ENCODE data around the gene ASTN2.

Gene ASTN2

DNA sequence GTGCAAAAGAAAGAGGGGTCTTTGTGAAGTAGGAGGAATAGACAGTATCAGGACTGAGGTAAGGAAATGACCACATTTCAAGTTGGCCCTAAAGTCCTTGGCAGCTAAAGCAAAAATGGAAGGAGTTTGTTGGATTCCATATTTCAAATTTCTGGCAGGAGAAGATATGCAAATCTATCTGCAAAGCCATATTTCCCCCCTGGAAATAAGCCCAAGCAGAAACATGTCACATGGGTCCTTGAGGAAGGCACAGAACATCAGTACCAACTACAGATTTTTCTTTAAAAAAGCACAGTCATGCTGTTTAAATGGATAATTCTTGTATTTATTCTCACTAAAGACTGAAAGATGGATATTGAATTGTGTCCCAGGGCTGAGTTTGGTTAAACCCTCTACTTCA, 404.8 kb downstream of the ASTN2 start:
- no peak for DNase-seq (ENCODE audit: low read depth)

DNA sequence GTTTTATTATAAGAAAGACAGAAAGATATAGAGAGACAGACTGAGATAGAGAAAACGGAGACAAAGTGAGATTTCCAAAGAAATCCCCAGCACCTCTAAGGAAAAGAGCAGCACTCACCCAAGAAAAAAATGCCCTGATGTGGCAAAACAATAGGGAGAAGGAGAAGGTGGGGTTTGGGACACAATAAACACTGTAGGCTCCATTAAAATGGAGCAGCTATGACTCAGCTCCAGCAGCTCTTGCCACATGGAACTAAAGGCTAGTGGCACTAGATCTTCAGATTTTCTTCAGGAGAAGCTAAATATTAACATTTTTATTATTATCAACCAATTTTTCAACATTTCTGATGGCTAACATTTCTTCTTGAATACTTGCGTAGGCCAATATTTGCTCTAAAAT, 406.0 kb downstream of the ASTN2 start:
- DNase-seq (ENCODE audit: low read depth), result no peak

DNA sequence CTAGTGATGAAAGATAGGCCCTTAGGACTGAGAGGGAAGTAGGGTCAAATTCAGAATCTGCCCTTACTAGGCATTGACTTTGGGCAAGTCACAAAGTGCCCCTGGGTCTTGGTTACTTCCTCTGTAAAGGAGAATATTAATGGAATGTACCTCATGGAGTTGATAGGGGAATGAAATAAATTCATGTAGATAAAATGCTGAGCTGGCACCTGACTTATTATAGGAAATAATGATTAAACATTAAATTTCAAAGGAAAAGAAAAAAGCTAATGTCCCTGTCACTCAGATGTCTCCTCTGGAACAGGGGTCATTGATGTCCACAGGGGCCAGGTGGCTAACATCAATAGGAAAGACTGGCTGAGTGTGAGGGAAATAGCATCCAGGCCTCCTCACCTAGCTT, 406.4 kb downstream of the ASTN2 start:
- no peak for DNase-seq (ENCODE audit: low read depth)

DNA sequence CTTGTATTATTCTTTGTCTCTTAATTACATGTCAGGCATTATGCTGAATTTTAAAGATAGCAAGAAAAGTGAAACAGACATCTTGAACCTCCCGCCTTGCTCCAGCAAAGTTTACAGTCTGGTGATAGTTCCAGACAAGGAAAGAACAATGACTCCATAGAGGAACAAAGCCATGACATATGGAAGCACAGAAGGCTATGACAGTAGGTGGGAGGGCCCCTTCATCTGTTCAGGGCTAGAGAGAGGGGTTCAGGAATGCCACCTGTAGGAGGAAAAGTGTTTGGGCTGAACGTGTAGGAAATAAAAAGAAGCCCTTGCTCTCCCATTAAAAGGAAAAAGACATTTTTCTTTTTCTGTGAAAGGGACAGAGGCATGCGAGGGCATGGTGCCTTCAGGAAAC, 412.2 kb downstream of the ASTN2 start:
- DNase-seq (ENCODE audit: low read depth), result no peak

DNA sequence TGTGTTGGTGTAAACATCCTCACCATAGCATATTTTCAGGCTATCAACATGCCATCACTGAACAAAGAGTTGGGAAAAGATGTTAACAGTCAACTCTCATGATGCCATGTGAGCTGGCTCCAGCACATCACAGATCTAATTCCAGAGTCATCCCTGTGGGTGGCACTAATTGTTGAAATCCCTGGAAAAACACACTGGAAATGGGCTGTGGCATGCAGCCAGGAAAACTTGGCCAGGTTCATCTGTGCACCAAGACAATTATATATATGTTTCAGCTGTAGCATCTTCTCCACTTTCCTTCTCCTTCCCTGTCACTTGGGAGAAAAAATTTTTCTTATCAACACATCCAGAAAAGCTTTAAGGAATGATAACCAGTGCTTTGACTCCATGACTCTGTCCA, 414.0 kb downstream of the ASTN2 start:
- DNase-seq (ENCODE audit: low read depth), result no peak

DNA sequence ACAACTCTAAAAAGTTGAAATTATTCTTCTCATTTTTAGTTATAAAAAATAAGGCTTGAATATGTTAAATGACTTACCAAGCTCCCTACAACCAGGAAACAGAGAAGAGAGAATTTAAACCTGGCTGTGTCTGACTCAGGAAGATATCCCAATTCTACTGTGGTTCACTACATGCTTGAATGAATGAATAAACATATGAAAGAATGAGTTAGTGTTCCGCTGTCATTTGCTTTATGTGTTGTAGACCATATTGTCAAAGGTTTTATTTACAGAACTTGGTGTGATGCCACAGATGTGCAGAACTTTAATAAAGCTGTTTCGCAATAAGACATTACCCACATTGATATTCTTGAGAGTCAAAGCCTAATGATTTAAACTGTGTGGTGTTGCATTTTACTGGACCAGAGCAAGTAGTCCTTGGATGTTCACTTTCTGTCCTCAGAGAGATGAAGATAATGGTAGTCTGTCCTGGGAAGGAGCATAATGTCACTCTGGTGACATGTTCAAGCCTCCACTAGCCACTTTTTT, 414.6 kb downstream of the ASTN2 start:
- no peak for DNase-seq (ENCODE audit: low read depth)

DNA sequence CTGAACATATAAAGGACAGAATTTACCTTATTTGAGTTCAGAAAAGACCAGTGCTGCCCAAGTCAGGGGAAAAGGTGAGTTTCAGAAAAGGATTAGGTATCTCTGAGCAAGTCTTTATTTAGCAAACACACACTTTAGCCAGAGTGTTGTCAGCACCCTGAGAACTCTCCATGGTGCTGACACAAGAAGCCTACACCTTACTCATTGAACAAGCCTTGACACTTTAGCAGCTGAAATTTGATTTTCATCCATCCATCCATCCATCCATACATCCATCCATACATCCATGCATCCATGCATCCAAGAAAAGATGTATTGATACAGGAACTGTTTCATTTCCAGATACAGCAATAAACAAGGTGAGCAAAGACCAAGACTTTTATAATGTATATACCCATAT, 416.6 kb downstream of the ASTN2 start:
- DNase-seq (ENCODE audit: low read depth), result no peak

DNA sequence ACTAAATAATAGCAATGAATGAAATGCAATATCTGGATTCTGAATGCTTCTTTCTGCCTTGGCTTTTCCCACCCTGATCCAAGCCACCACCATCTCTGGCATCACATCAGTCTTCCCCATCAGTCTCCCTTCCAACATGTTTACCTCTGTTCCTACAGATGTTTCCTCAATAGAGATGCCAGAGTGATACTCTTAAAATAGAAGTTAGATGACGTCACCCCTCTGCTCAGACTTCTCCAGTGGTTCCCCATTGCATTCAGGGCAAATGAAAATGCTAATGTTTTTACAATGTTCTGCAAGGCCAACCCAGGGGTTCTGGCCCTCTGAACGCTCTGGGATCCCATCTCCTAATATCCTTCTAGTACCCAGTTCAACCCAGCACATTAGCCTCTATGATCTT, 422.0 kb downstream of the ASTN2 start:
- DNase-seq (ENCODE audit: low read depth), result no peak

DNA sequence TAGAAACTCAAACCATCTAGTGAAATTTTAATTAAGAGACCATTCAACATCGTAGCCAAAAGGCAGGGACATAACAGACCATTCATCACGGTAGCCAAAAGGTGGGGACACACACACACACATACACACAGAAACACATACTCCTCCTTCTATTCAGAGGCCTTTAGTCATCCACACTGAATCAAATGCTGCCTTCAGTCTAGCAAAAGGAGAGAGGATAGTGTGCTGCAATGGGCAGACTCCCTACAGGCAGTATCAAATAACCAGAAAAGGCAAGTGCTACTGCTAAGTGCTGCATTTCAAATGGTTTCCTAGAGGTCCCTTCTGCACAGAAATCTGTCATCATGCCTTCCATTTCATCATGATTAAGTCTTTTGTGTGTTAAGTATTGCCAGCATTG, 423.8 kb downstream of the ASTN2 start:
- DNase-seq (ENCODE audit: low read depth), result no peak

DNA sequence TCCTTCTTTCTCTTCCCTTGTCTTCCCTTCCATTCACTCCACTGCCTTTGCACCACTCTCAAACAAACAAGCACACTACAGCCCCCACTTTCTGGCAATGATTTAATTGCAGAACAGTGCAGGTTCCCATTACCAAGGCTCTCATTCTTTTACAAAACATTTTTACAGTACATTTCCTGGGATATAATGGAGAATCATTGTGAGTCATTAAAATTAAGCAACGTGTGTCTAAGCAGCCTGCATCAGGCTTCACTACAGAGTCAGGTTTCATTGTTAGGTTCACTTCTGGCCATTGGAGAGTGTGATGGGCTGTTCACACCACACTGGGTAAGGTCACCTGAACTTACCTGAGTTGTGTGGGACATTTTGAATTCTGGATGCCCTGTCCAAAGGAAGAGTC, 424.3 kb downstream of the ASTN2 start:
- DNase-seq (ENCODE audit: low read depth), result no peak

DNA sequence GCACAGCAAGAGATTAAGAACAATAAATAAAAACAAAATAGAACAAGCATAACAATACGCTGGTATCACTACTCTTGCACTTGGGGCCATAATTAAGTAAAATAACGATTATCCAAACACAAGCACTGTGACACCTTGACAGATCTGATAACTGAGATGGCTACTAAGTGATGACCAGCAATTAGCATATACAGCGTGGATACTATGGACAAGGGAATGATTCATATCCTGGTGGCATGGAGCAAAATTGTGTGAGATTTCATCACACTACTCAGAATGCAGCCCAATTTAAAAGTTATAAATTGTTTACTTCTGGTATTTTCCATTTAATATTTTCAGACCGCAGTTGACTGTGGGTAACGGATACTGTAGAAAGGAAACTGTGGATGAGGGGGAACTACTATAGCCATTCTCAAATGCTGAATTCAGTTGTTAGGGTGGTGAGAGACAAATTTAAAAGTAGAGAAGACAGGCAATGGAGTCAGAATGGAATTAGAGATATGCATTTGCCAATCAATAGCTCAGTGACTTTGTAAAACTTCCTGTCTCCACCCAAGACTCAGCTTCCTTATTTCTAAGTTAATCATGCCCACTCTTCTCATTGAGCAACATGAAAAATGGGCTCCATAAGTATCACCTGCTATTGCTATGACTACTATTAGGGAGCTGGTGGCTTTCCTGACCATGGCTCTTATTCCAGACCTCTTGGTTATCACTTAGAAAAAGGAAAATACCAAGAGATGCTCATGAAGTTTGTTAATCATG, 427.0 kb downstream of the ASTN2 start:
- no peak for DNase-seq (ENCODE audit: low read depth)

DNA sequence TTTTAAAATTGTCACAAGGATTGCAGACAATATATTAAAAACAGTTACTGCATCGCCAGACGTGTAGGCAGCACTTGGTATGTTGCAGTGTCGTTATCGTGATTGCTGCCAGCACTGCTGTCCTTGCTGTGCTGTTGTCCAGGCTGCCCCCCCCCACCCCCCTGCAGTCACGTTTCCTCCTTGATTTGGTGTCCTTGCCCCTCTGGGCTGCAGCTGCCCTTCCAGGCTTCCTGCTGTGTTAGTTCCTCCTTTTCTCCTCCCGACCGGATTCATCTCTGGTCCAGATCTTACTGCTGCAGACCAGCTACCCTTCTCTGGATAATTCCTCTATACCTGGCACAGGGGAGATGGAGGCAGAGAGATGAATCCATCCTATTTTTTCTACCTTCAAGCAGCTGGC, 428.8 kb downstream of the ASTN2 start:
- DNase-seq (ENCODE audit: low read depth), result no peak

DNA sequence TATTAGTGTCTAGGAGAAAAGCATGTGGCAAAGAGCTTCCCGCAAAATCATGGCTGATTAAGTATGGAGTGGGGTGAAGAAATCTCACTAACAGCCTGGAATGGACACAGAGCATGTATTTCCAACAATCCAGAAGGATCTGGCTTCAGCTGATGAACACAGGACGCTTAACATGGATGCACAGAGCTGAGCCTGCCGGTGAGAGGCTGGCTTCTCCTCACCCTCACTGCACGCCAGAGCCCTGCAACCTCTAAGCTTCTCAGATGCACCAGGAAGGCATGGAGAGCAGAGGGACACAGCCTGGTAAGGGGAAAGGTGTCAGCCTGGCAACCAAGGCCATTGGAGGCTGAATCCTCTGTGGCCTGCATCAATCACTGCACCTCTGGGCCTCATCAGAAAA, 429.3 kb downstream of the ASTN2 start:
- no peak for DNase-seq (ENCODE audit: low read depth)

DNA sequence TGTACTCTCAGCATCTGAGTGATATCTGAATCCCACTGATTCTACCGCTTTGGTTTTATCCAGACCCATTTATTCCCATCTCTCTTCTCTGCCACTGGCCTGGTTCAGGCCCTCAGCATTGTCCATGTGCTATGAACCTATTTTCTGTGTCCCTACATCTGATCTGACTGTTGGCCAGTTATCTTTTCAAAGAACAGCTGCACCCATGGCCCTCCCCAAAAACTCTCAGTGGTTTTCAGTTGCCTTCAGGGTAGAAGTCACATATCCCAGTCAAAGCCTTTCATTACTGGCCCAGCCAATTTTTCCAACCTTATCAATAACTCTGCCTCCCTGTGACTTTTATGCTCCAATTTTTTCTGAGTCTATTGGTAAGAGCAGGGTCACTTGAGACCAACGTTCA, 430.7 kb downstream of the ASTN2 start:
- DNase-seq (ENCODE audit: low read depth), result no peak

DNA sequence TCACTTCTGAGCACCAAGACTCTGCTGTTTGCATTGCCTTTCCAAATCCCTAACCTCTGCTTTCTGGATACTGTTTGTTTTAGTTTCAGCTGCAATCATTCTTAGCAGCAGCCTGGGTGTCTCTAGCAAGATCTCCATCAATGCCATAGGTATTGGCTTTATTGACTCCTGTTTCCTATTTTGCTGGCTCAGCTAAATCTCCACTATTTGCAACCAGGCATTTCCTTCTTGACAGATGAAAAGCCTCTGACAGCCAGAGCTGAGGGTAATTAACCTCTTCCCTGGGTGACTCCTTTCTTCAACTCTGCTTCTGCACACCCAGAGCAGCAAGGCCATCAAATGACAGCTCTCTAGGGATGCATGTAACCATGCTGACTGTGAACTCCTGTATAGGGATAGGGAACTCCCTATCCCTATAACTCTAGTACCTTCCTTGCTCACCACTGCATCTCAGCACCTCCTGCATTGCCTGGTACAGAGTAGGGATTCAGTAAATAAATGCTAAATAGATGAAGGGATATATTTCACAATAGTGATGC, 434.2 kb downstream of the ASTN2 start:
- DNase-seq (ENCODE audit: low read depth), result no peak

DNA sequence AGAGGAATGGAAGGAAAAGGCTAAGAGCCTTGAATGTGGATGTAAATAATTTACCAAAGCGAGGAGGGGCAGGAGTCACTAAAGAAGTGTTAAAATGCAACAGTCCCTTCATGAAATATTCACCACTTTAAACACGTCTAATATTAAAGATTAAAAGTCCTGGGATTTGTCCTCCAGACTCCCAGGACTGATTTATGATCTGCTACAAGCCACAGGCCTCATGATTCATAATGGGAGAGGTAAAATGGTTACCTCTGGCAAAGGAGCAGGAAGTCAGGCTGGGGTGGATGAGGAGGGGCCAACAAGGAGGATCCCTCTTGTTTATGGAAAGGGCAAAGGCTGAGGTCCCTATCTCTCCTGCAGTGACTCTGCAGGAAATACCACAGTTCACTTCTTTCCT, 435.4 kb downstream of the ASTN2 start:
- DNase-seq (ENCODE audit: low read depth), result no peak

DNA sequence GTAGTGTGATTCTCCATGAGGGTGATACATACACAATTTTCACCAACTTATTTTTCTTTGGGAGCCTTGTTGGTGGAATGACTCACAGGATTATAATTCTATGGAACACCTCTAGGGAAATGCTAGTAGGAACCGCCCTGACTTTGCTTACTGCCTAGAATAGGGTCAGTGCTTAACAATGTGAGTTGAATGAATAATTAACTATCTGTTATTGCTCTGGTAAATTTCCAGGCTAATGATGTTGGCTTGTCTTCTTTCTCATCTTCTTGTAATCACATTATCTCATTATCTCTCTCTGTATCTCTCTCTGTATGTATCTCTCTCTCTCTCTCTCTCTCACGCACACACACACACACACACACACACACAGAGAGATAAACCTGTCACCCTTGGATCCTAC, 436.7 kb downstream of the ASTN2 start:
- DNase-seq (ENCODE audit: low read depth), result no peak

DNA sequence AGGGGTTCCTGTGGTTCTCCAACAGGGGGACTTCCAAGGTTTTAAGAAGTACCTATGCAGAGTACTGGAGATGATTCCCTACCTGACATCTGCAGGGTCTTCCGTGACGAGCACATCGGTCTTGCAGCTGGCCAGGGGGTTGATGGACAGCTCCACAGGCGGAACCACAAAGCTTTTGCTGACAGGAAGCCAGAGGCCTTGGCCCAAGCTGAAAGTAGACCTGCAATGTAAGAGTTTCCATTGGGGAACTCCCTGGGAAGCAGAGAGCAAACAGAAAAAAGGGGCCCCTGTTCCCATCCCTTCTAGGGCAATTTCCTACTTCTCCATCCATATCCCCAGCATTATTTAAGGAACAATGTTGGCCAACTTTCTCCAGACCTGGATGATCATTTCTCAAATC, 439.7 kb downstream of the ASTN2 start:
- no peak for DNase-seq (ENCODE audit: low read depth)

DNA sequence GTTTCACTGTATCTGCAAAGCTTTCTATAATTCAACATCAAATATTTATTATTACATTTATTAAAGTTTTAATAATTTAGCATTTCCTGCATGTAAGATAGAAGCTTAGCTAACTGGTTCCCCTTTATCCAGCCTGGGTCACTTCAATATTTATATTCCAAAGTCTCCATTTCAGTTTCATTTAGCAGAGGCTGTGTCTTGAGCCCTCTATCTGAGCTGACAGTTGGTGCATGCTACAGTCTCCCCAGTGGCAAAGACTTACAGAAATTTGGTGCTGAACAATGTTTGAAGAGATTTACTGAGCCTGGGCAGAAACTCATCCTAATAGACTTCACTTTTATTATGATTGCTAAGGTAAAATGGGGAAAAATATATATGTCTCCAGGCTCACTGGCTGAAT, 448.7 kb downstream of the ASTN2 start:
- DNase-seq (ENCODE audit: low read depth), result no peak

DNA sequence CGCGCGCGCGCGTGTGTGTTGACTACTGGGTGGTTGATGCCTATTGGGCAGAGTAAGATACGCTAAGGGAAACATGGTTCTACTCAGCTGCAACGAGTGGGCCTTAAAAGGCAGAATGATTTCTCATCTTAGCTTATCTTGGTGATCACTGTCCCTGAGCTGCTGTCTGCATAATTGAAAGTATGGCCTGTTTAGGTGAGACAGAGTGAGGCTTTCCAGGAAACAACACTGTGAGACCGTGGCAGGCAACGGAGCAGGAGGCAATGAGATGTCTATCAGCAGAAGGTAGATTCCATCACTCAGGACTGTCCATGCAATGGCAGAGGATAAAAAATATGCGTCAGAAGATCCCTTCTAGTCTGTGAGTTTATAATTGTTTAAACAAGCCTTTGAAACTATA, 450.6 kb downstream of the ASTN2 start:
- no peak for DNase-seq (ENCODE audit: low read depth)

DNA sequence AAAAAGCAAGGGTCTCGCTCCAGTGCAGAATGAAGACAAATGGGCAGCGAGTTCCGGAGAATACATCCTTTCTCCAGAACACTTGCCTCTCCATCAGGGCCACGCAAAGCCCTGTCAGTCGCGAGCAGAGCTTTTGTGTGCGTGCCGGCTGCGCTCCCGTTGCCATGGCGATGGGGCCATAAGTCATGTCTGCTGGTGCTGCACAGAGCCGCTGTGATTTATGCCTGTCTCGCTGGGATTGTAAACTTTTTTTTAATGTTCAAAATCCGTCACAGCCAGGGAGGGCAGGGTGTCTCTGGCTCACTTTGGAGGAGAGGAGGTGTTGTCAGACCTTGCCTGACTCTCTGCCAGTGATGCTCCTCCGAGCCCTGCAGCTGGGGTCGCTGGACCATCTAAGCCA, 455.0 kb downstream of the ASTN2 start:
- no peak for DNase-seq (ENCODE audit: low read depth)

DNA sequence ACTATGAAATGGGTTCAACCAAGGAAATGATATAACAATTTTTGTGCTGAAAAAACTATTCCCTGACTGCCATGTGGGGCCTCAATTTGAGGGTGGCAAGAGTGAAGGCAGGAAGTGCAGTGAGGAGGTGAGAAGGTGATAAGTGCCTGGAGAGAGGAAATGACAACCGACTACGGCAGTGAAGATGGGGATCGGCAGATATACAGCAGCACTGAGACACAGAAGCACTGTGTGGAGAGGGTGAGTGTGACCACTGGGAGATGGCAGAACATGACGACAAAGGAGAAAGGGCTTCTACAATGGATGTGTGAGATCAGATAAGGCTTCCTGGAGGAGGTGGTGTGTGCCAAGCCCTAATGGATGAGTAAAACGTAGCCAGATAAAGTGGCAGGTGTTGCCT, 456.0 kb downstream of the ASTN2 start:
- DNase-seq (ENCODE audit: low read depth), result no peak

DNA sequence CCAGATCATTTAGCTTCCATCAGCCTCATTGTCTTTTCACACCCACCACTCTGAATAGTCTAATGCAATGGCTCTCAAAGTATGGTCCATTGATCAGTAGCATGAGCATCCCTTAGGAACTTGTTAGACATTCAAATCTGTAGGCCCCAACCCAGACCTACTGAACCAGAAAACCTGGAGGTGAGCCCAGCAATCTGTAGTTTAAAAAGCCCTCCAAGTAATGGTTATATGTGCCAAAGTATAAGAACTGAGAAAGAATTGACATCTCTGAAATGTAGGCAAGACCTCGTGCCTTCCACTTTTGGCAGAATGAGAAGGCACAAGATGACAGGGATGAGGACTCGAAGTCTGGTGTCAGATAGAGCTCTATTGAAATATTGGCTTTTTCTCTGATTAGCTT, 460.1 kb downstream of the ASTN2 start:
- no peak for DNase-seq (ENCODE audit: low read depth)

DNA sequence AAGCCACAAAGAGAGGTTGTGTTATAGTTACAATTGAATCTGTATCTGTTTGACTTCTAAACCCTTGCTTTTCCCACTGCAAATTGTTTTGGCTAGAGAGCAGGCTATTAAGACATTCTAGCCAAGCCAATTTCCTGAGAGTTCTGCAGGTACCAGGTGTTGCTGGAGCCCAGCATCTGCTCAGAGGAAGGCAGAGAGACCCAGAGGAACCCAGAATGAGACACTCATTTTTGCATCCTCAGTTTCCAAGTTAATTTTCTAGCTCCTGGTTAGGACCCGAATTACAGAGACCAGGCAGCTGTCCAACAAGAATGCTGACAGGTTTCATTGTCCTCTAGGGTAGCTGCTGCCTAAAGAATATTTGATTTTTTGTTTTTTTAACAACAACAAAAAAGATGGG, 461.6 kb downstream of the ASTN2 start:
- no peak for DNase-seq (ENCODE audit: low read depth)
